ENCODE results near the gene NSUN6. TPM values are rescaled to one million over a fixed set of nuclear protein-coding genes. Genes with fewer than 3 reads are reported as not detected.

Gene NSUN6
- total RNA-seq, 1 experiment from 2014 or later, result 12.5 TPM

DNA sequence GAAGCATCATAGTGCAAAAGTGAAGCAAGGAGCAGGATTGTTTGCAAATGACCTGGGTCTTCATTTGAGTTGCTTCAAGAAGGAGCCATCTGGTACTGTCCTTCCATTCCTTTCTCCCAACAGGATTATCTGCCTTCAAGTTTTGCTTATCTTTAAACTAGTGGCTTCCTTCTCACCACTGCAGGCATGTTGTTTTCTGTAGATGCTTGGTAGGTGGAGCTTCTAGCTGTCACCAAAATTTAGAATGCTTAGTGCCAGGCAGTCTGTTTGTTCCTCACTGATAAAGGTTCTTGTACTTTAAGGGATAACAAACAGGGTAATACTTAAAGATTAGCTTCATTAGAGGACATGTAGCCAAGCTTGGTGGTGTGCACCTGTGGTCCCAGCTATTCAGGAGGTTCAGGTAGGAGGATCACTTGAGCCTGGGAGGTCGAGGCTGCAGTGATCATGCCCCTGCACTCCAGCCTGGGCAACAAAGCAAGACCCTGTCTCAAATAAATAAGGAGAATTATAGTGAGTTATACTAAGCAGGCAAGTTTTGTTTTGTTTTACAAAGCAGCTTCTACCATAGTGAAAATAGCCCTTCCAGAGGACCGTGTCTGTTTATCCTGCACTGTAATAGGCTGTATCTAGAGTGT, 13.6 kb upstream of the NSUN6 start:
- Histone ChIP-seq H3K79me2 (ENCODE audit: insufficient read depth, low read length) (peaks cover 97% of the 10 kb centered on the region), H4K20me1 (ENCODE audit: insufficient read depth) (no peaks in the 10 kb centered on the region), H3K4me2 (ENCODE audit: low read length) (no peak overlapping the region), H2AFZ (ENCODE audit: low read depth, low read length, poor library complexity, severe bottlenecking) (no peak overlapping the region), H3K9ac (ENCODE audit: low read length) (no peak overlapping the region), H3K4me1 (ENCODE audit: control insufficient read depth in 1 of 2, insufficient read depth in 2 of 2, low read length in 2 of 2) (peaks cover 17 to 28% of the 10 kb centered on the region in 2 experiments), H3K27me3 (ENCODE audit: insufficient read depth, low read length) (no peaks in the 10 kb centered on the region), H3K27ac (ENCODE audit: low read depth, low read length) (no peak overlapping the region), H3K9me3 (ENCODE audit: control insufficient read depth in 1 of 2, insufficient read depth in 1 of 2, low read depth in 1 of 2, low read length in 2 of 2) (no peaks in the 10 kb centered on the region), H3K9me2 (ENCODE audit: insufficient read depth) (no peaks in the 10 kb centered on the region), H3K4me3 (replicated peaks in 1 of 2; ENCODE audit: low read depth in 1 of 2, low read length in 2 of 2) (no peak overlapping the region), H3K36me3 (ENCODE audit: control insufficient read depth in 1 of 2, insufficient read depth in 2 of 2, low read length in 2 of 2) (peaks cover 6 to 16% of the 10 kb centered on the region in 2 experiments)
- RAD21 ChIA-PET (ENCODE audit: low non-redundant PET in 1 of 2, low total read pairs in 2 of 2, uncharacterized antibody in 2 of 2, unreplicated experiment in 2 of 2), result no interaction called here
- ATAC-seq, result no peak
- BruUV-seq (replicated peaks), result no TSS peak
- intact Hi-C loops (cut with micrococcal nuclease), result no loop called here
- DNase-seq (ENCODE audit: low read depth, low spot score), result no peak
- TF ChIP-seq RAD21 (IDR thresholded peaks at IDR 0.05; ENCODE audit: low read depth), result no peak
- TF ChIP-seq JUND (IDR thresholded peaks at IDR 0.05), result no peak
- TF ChIP-seq YY1 (IDR thresholded peaks at IDR 0.05; ENCODE audit: extremely low read depth, insufficient replicate concordance, low read depth, low read length), result no peak
- TF ChIP-seq EZH2phosphoT487 (IDR thresholded peaks at IDR 0.05; ENCODE audit: borderline replicate concordance), result no peak
- no peak for TF ChIP-seq POLR2AphosphoS5 (IDR thresholded peaks at IDR 0.05; ENCODE audit: low read depth, low read length)
- no peak for TF ChIP-seq CBX3 (IDR thresholded peaks at IDR 0.05; ENCODE audit: low read depth)
- TF ChIP-seq ELF1 (IDR thresholded peaks at IDR 0.05; ENCODE audit: borderline replicate concordance, low read depth), result no peak
- TF ChIP-seq SP1 (IDR thresholded peaks at IDR 0.05; ENCODE audit: low read depth), result no peak
- no peak for TF ChIP-seq ZFX (IDR thresholded peaks at IDR 0.05)
- TF ChIP-seq, protein P1, sequence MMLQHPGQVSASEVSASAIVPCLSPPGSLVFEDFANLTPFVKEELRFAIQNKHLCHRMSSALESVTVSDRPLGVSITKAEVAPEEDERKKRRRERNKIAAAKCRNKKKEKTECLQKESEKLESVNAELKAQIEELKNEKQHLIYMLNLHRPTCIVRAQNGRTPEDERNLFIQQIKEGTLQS (IDR thresholded peaks at IDR 0.05), result no peak
- TF ChIP-seq CTCF (IDR thresholded peaks at IDR 0.05 in 2 of 3, conservative IDR thresholded peaks at IDR 0.05 in 1 of 3; ENCODE audit: borderline replicate concordance in 1 of 3, insufficient read depth in 1 of 3, low read depth in 2 of 3, low read length in 2 of 3), result no peak
- TF ChIP-seq TCF7L2 (IDR thresholded peaks at IDR 0.05; ENCODE audit: borderline replicate concordance, extremely low read depth, insufficient read depth, insufficient read length), result no peak
- TF ChIP-seq SRF (IDR thresholded peaks at IDR 0.05; ENCODE audit: low read depth), result no peak
- CTCF ChIA-PET, result no interaction called here
- POLR2A ChIA-PET, result no interaction called here
